GM18498 (cell line): ENCODE results near the gene IL17B.
A peak's percentile ranks its signal among the peaks of the same experiment; 100 is the strongest.

Experiments used
- ATAC-seq: cut with Tn5 transposase; IDR thresholded peaks from one replicate; pipeline ENCODE4 v1.9.1; 2021; ENCODE audit warnings: mild to moderate bottlenecking, moderate library complexity; ENCODE audit not compliant: unreplicated experiment

Gene IL17B

GRCh38 chr5:149380466-149381121 lies 1.5 kb upstream of the IL17B start:
- ATAC-seq: no peak

- ATAC-seq: no peak
Measured at GRCh38 chr5:149379818-149380374, 804 bp upstream of the IL17B start.

- ATAC-seq: no peak
Measured at GRCh38 chr5:149378241-149378820, 761 bp downstream of the IL17B start.

GRCh38 chr5:149376711-149377447 lies 2.2 kb downstream of the IL17B start:
- ATAC-seq: no peak

GRCh38 chr5:149376104-149376503 lies 3.0 kb downstream of the IL17B start:
- ATAC-seq: no peak

GRCh38 chr5:149375434-149375833 lies 3.7 kb downstream of the IL17B start:
- no peak for ATAC-seq

GRCh38 chr5:149374801-149375200 lies 4.3 kb downstream of the IL17B start:
- no peak for ATAC-seq

GRCh38 chr5:149374303-149374702 lies 4.8 kb downstream of the IL17B start:
- ATAC-seq: no peak

GRCh38 chr5:149372932-149373331 lies 6.2 kb downstream of the IL17B start:
- no peak for ATAC-seq

- no peak for ATAC-seq
Measured at GRCh38 chr5:149372076-149372795, 6.9 kb downstream of the IL17B start.

- peak; percentile 89 for ATAC-seq
Measured at GRCh38 chr5:149371296-149371962, 7.7 kb downstream of the IL17B start.

GRCh38 chr5:149370878-149371277 lies 8.2 kb downstream of the IL17B start:
- no peak for ATAC-seq

- ATAC-seq: no peak
Measured at GRCh38 chr5:149367972-149368645, 11.0 kb downstream of the IL17B start.

- peak; percentile 74 for ATAC-seq
Measured at GRCh38 chr5:149367249-149367971, 11.7 kb downstream of the IL17B start.

- no peak for ATAC-seq
Measured at GRCh38 chr5:149366169-149366729, 12.8 kb downstream of the IL17B start.

GRCh38 chr5:149365418-149365817 lies 13.7 kb downstream of the IL17B start:
- ATAC-seq: no peak

GRCh38 chr5:149364719-149365118 lies 14.4 kb downstream of the IL17B start:
- ATAC-seq: no peak

GRCh38 chr5:149363936-149364335 lies 15.2 kb downstream of the IL17B start:
- no peak for ATAC-seq

- ATAC-seq: no peak
Measured at GRCh38 chr5:149363358-149363757, 15.7 kb downstream of the IL17B start.
